ENCODE data around the gene SHF. TPM values are rescaled to one million over a fixed set of nuclear protein-coding genes. Genes with fewer than 3 reads are reported as not detected.

SHF gene
- total and polyA plus RNA-seq, 2 donors (not counting 3 experiments of a cell fraction or from before 2014, with no cell fraction given), result 2.8 to 5.2 TPM

DNA sequence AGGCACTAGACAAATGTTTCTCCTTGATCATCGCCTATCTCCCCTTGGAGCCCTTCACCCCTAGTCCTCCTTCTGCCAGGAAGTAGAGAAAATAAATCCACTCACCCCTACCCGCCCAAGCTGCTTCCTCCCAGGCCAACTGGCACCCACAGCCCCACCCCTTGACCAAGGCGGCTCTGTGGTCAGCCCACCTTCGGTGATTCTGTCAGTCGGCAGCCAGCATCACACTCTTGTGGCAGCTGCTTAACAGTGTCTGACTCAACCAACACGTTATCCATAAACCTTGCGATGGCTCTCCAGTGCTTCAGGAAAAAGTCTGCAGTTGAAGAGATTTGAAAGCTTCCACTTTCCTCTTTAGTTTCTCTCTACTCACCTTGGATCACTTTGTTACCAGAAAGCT lies 7.6 kb downstream of the SHF start:
- intact Hi-C loops (cut with micrococcal nuclease) (no loop called here), dilution Hi-C loops (cut with MboI; ENCODE audit: extremely low pct_ligation_motif_present, low sequenced_read_pairs) (no loop called here)
- no peaks in the 10 kb centered on the region for H3K27me3 ChIP-seq (ENCODE audit: control insufficient read depth in 2 of 2, insufficient read depth in 2 of 2, low read length in 2 of 2)
- no peak for TF ChIP-seq MYC (IDR thresholded peaks at IDR 0.05; ENCODE audit: low read depth, low read length)
- TF ChIP-seq, protein P1, sequence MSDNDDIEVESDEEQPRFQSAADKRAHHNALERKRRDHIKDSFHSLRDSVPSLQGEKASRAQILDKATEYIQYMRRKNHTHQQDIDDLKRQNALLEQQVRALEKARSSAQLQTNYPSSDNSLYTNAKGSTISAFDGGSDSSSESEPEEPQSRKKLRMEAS (IDR thresholded peaks at IDR 0.05; ENCODE audit: insufficient read depth, insufficient read length), result no peak
- no peak for TF ChIP-seq POLR2A (IDR thresholded peaks at IDR 0.05; ENCODE audit: low read depth, low read length)
- TF ChIP-seq JUN (IDR thresholded peaks at IDR 0.05; ENCODE audit: borderline replicate concordance, insufficient read depth, insufficient read length, low read depth), result no peak
- TF ChIP-seq EZH2 (IDR thresholded peaks at IDR 0.05; ENCODE audit: borderline replicate concordance, low read depth, low read length, severe bottlenecking), result no peak
- TF ChIP-seq, protein P2, sequence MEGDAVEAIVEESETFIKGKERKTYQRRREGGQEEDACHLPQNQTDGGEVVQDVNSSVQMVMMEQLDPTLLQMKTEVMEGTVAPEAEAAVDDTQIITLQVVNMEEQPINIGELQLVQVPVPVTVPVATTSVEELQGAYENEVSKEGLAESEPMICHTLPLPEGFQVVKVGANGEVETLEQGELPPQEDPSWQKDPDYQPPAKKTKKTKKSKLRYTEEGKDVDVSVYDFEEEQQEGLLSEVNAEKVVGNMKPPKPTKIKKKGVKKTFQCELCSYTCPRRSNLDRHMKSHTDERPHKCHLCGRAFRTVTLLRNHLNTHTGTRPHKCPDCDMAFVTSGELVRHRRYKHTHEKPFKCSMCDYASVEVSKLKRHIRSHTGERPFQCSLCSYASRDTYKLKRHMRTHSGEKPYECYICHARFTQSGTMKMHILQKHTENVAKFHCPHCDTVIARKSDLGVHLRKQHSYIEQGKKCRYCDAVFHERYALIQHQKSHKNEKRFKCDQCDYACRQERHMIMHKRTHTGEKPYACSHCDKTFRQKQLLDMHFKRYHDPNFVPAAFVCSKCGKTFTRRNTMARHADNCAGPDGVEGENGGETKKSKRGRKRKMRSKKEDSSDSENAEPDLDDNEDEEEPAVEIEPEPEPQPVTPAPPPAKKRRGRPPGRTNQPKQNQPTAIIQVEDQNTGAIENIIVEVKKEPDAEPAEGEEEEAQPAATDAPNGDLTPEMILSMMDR (IDR thresholded peaks at IDR 0.05; ENCODE audit: extremely low read depth in 1 of 2, insufficient read depth in 1 of 2, low read depth in 1 of 2, low read length in 2 of 2), result no peak
- no peak for TF ChIP-seq GATA2 (IDR thresholded peaks at IDR 0.05; ENCODE audit: insufficient read depth, insufficient read length, low read depth, low read length)
- no peak for TF ChIP-seq FOS (IDR thresholded peaks at IDR 0.05; ENCODE audit: borderline replicate concordance, insufficient read depth, low read length)
- TF ChIP-seq POLR2AphosphoS5 (IDR thresholded peaks at IDR 0.05; ENCODE audit: insufficient read depth, low read depth, low read length), result no peak
- H3K9ac ChIP-seq (replicated peaks; ENCODE audit: extremely low read depth, insufficient read depth, low read length), result no peak overlapping the region
- no peaks in the 10 kb centered on the region for H3K36me3 ChIP-seq (ENCODE audit: control insufficient read depth in 2 of 2, extremely low read depth in 1 of 2, insufficient read depth in 2 of 2, low read length in 2 of 2)
- no peak overlapping the region for H2AFZ ChIP-seq (ENCODE audit: low read depth, low read length)
- H3K4me2 ChIP-seq (ENCODE audit: insufficient read depth, low read length), result no peak overlapping the region
- H4K20me1 ChIP-seq (replicated peaks; ENCODE audit: control insufficient read depth, extremely low read depth, insufficient read depth, low read length), result no peaks in the 10 kb centered on the region
- H3K9me1 ChIP-seq (replicated peaks; ENCODE audit: control insufficient read depth, extremely low read depth, insufficient read depth, low read length), result no peaks in the 10 kb centered on the region
- BruUV-seq (replicated peaks), result no TSS peak
- H3K4me3 ChIP-seq (replicated peaks in 1 of 3; ENCODE audit: insufficient read depth in 1 of 3, low read depth in 1 of 3, low read length in 3 of 3), result no peak overlapping the region
- FAIRE-seq (no peak), DNase-seq (ENCODE audit: low read depth, low spot score) (no peak)
- no peaks in the 10 kb centered on the region for H3K4me1 ChIP-seq (ENCODE audit: control insufficient read depth, extremely low read depth, insufficient read depth, low read length)
- no peaks in the 10 kb centered on the region for H3K79me2 ChIP-seq (ENCODE audit: control insufficient read depth, insufficient read depth, low read length)
- ChIA-PET CTCF (interaction anchor here (0.9 to 3.0 kb wide), 6 partner anchors 9 to 25 kb away, joined by 3 to 16 read pairs (median 4); no protein-coding TSS in a partner anchor), POLR2A (no interaction called here)
- H3K9me3 ChIP-seq (replicated peaks; ENCODE audit: control insufficient read depth, insufficient read depth, low read length), result no peaks in the 10 kb centered on the region
- H3K27ac ChIP-seq (ENCODE audit: insufficient read depth, low read depth, low read length), result no peak overlapping the region

Measured in endothelial cell of umbilical vein (primary cell).